HG02981 (cell line): ENCODE results near the gene BEGAIN.

Experiments
- ATAC-seq: cut with Tn5 transposase; IDR thresholded peaks from one replicate; pipeline ENCODE4 v1.9.1; 2021; ENCODE audit warnings: mild to moderate bottlenecking, moderate library complexity; ENCODE audit not compliant: unreplicated experiment

The BEGAIN gene

GRCh38 chr14:100616854-100617409 lies 29.7 kb upstream of the BEGAIN start:
- ATAC-seq, result no peak

- ATAC-seq, result no peak
Measured at GRCh38 chr14:100615736-100616695, 28.8 kb upstream of the BEGAIN start.

GRCh38 chr14:100614803-100615202 lies 27.6 kb upstream of the BEGAIN start:
- no peak for ATAC-seq

DNA sequence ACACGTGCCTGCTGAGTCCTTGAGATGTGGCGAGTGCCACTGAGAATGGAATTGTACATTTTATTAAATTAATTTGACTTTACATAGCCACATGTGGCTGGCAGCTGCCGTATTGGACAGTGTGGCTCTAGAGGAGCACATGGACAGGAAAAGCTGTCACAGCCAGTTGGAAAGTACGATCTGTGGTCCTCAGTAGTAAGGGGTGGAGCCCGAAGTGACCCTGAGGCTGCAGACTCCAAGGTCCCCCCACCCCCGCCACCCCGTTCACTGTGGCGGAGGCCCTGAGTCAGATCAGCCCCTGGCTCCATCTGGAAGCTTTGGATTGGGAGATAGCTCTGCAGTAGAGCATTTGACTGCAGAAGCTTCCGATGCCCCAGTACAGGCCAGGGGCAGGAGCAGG lies 25.8 kb upstream of the BEGAIN start:
- no peak for ATAC-seq

- no peak for ATAC-seq
Measured at GRCh38 chr14:100611811-100612480, 24.7 kb upstream of the BEGAIN start.

GRCh38 chr14:100610511-100611217 lies 23.4 kb upstream of the BEGAIN start:
- ATAC-seq, result no peak

GRCh38 chr14:100609941-100610391 lies 22.7 kb upstream of the BEGAIN start:
- ATAC-seq, result no peak

- no peak for ATAC-seq
Measured at GRCh38 chr14:100609331-100609870, 22.2 kb upstream of the BEGAIN start.

GRCh38 chr14:100608586-100609330 lies 21.5 kb upstream of the BEGAIN start:
- no peak for ATAC-seq

GRCh38 chr14:100608064-100608463 lies 20.8 kb upstream of the BEGAIN start:
- no peak for ATAC-seq

- ATAC-seq, result no peak
Measured at GRCh38 chr14:100607611-100607956, 20.4 kb upstream of the BEGAIN start.

GRCh38 chr14:100606687-100607610 lies 19.7 kb upstream of the BEGAIN start:
- no peak for ATAC-seq

- no peak for ATAC-seq
Measured at GRCh38 chr14:100605706-100606686, 18.8 kb upstream of the BEGAIN start.

GRCh38 chr14:100605230-100605629 lies 18.0 kb upstream of the BEGAIN start:
- ATAC-seq, result no peak

- ATAC-seq, result no peak
Measured at GRCh38 chr14:100604709-100605108, 17.5 kb upstream of the BEGAIN start.

GRCh38 chr14:100604121-100604501 lies 16.9 kb upstream of the BEGAIN start:
- no peak for ATAC-seq

GRCh38 chr14:100603341-100604120 lies 16.3 kb upstream of the BEGAIN start:
- ATAC-seq, result no peak
